Measurements from ENCODE around the gene MT3.

MT3 gene

GRCh38 chr16:56613706-56614105 is 24.4 kb downstream of the MT3 start:
- no peak overlapping the region for H3K4me3 ChIP-seq (ENCODE audit: low read depth, low read length)
- TF ChIP-seq, protein P1, sequence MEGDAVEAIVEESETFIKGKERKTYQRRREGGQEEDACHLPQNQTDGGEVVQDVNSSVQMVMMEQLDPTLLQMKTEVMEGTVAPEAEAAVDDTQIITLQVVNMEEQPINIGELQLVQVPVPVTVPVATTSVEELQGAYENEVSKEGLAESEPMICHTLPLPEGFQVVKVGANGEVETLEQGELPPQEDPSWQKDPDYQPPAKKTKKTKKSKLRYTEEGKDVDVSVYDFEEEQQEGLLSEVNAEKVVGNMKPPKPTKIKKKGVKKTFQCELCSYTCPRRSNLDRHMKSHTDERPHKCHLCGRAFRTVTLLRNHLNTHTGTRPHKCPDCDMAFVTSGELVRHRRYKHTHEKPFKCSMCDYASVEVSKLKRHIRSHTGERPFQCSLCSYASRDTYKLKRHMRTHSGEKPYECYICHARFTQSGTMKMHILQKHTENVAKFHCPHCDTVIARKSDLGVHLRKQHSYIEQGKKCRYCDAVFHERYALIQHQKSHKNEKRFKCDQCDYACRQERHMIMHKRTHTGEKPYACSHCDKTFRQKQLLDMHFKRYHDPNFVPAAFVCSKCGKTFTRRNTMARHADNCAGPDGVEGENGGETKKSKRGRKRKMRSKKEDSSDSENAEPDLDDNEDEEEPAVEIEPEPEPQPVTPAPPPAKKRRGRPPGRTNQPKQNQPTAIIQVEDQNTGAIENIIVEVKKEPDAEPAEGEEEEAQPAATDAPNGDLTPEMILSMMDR (IDR thresholded peaks at IDR 0.05; ENCODE audit: control insufficient read depth, extremely low read depth, insufficient read depth): no peak

DNA sequence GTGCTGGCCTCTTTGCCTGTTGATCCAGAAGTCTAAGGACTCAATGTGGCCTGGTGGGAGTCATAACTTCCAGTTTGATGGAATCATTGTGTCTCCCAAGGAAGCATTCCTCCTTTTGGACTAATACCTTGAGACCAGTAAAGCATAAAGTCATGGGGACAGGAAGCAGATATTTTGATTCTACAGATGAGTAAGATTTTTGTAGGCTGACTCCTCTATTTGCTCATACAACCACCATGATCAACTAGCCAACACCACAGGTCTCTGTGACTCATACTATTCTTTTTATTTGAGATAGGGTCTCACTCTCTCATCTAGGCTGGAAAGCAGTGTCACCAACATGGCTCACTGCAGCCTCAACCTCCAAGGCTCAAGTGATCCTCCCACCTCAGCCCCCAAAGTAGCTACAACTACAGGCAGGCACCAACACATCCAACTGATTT is 25.2 kb downstream of the MT3 start:
- H3K4me3 ChIP-seq (ENCODE audit: low read depth, low read length): no peak overlapping the region
- no peak for DNase-seq (ENCODE audit: low read depth)
- TF ChIP-seq, protein P1 (IDR thresholded peaks at IDR 0.05; ENCODE audit: control insufficient read depth, extremely low read depth, insufficient read depth): no peak

More at GRCh38 chr16:56613706-56614105, 24.4 kb downstream of the MT3 start:
- DNase-seq (ENCODE audit: low read depth): no peak

DNA sequence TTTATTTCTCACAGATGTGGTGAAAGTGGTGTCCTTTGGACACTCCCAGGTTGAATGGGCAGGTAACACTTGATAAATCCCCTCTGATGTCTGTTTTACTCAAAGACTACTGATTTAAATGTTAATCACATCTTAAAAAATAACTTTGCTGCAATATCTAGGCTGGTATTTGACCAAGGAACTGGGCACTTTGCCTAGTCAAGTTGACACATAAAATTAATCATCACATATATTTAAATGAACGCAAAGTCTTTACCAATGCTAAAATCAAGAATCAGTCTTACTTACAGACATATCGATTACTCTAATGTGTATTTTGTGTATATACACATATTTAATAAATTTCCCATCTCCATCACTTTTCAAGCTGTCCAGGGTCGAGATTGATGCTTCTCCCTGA is 26.0 kb downstream of the MT3 start:
- DNase-seq (ENCODE audit: low read depth): no peak
- H3K4me3 ChIP-seq (ENCODE audit: low read depth, low read length): no peak overlapping the region
- TF ChIP-seq, protein P1 (IDR thresholded peaks at IDR 0.05; ENCODE audit: control insufficient read depth, extremely low read depth, insufficient read depth): no peak

DNA sequence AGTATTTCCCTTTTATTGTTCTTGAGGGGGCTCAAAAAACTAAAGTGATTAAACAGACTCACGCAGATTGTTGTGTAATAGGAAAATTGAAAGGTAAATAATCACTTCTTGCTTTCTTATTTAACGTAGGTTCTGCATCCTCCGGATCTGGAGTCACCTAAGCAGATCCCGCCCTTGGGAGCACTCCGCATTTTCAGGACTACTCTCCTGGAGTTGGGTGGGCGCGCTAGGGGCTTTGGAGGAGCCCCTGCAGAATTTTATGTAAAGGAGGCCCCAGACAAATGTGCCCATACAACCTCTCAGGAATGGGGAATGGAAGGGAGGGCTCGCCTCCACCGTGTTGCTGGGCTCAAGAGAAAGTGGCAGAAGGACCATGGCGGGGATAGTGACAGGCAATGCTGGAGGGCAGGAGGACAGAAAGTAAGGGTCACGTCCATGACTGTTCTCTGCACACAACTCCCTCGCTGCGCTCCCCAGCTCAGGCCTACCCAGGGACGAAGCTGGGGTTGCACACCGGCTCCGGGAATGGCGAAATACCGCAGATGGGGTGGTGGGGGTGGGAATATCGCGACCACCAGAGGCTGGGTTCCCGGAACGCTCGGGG is 27.4 kb downstream of the MT3 start:
- no peak for DNase-seq (ENCODE audit: low read depth)
- no peak overlapping the region for H3K4me3 ChIP-seq (ENCODE audit: low read depth, low read length)
- TF ChIP-seq, protein P1 (IDR thresholded peaks at IDR 0.05; ENCODE audit: control insufficient read depth, extremely low read depth, insufficient read depth): no peak

GRCh38 chr16:56617212-56618085 is 28.1 kb downstream of the MT3 start:
- DNase-seq (ENCODE audit: low read depth): no peak
- TF ChIP-seq, protein P1 (IDR thresholded peaks at IDR 0.05; ENCODE audit: control insufficient read depth, extremely low read depth, insufficient read depth): no peak
- H3K4me3 ChIP-seq (ENCODE audit: low read depth, low read length): no peak overlapping the region

GRCh38 chr16:56618138-56618537 is 28.8 kb downstream of the MT3 start:
- DNase-seq (ENCODE audit: low read depth): no peak
- TF ChIP-seq, protein P1 (IDR thresholded peaks at IDR 0.05; ENCODE audit: control insufficient read depth, extremely low read depth, insufficient read depth): no peak
- H3K4me3 ChIP-seq (ENCODE audit: low read depth, low read length): no peak overlapping the region

Measured in LNCaP clone FGC (cell line).